A673 (cell line): ENCODE data around the gene AFAP1. TPM values are rescaled to one million over a fixed set of nuclear protein-coding genes. Genes with fewer than 3 reads are reported as not detected.

Experiments used
- BruUV-seq: library from RNA; stranded (reverse); fragments of 400-500 nt; replicated peaks from 2 replicates; lab custom pipeline; 2021; lab: Mats Ljungman, UMichigan
- CTCF ChIA-PET: fragments of 300-600 bp; sonication (Branson Sonifier 250); formaldehyde crosslinking; loops from one replicate; lab custom pipeline; 2022; ENCODE audit warnings: antibody characterized with exemption; lab: Charles Lee
- POLR2A ChIA-PET: fragments of 300-600 bp; sonication (Branson Sonifier 250); formaldehyde crosslinking; loops from one replicate; lab custom pipeline; 2022; ENCODE audit warnings: antibody characterized with exemption; ENCODE audit not compliant: low non-redundant PET; lab: Charles Lee
- DNase-seq: peaks from one replicate; pipeline ENCODE4 v3.0.0-alpha.2; 2015; ENCODE audit warnings: low spot score
- H3K27ac ChIP-seq: fragments of 200-600 bp; sonication (generic); 2 replicates; pipeline ENCODE4 v1.5.1; 2016; ENCODE audit warnings: mixed run types, low read depth, mild to moderate bottlenecking, mixed read lengths, antibody characterized with exemption, low read length; ENCODE audit not compliant: poor library complexity, severe bottlenecking
- H3K27me3 ChIP-seq: fragments of 200-600 bp; sonication (generic); replicated peaks from 2 replicates; pipeline ENCODE4 v1.6.1; 2017; ENCODE audit warnings: mixed run types, low read depth, mild to moderate bottlenecking, mixed read lengths, antibody characterized with exemption, low read length; ENCODE audit not compliant: insufficient read depth, poor library complexity
- H3K36me3 ChIP-seq: fragments of 200-600 bp; sonication (generic); 2 replicates; pipeline ENCODE4 v1.6.1; 2016; ENCODE audit warnings: mixed run types, mild to moderate bottlenecking, mixed read lengths, antibody characterized with exemption, low read length; ENCODE audit not compliant: insufficient read depth, poor library complexity, severe bottlenecking
- H3K4me1 ChIP-seq: fragments of 200-600 bp; sonication (generic); 2 replicates; pipeline ENCODE4 v1.6.1; 2017; ENCODE audit warnings: mixed run types, mild to moderate bottlenecking, mixed read lengths, antibody characterized with exemption, low read length; ENCODE audit not compliant: insufficient read depth, poor library complexity, severe bottlenecking
- H3K4me3 ChIP-seq: fragments of 200-600 bp; sonication (generic); 2 replicates; pipeline ENCODE4 v1.5.1; 2016; ENCODE audit warnings: low read depth, mixed run types, mild to moderate bottlenecking, mixed read lengths, low read length; ENCODE audit not compliant: poor library complexity, severe bottlenecking
- H3K9me3 ChIP-seq: fragments of 200-600 bp; sonication (generic); 2 replicates; pipeline ENCODE4 v1.6.1; 2016; ENCODE audit warnings: mixed run types, low read depth, mild to moderate bottlenecking, mixed read lengths, antibody characterized with exemption, low read length; ENCODE audit not compliant: poor library complexity, severe bottlenecking
- CTCF ChIP-seq: fragments of 300-800, 200-600 bp; sonication (generic); conservative IDR thresholded peaks from 2 replicates; pipeline ENCODE4 v1.5.1; 2017; ENCODE audit warnings: low read depth, mild to moderate bottlenecking, antibody characterized with exemption, low read length, moderate library complexity, mixed read lengths
- EZH2 ChIP-seq: fragments of 200-600 bp; sonication (generic); IDR thresholded peaks from 2 replicates; pipeline ENCODE4 v1.6.1; 2017; ENCODE audit warnings: borderline replicate concordance, low read depth, mild to moderate bottlenecking, mixed read lengths, antibody characterized with exemption, low read length; ENCODE audit not compliant: poor library complexity, severe bottlenecking
- intact Hi-C: fragments of 100-400 bp; cut with micrococcal nuclease; formaldehyde crosslinking; loops from one replicate; pipeline ENCODE4 v1.10.0; 2022; ENCODE audit not compliant: unreplicated experiment
- total RNA-seq: library from RNA; stranded (reverse); gene quantifications from 2 replicates; pipeline ENCODE4 v1.2.3, GENCODE V29; 2021

Gene AFAP1
- total RNA-seq, 1 experiment from 2014 or later: 42.6 TPM

- ChIA-PET CTCF (no interaction called here), POLR2A (no interaction called here)
- Histone ChIP-seq H3K4me3 (no peak overlapping the region), H3K9me3 (no peaks in the 10 kb centered on the region), H3K27me3 (no peaks in the 10 kb centered on the region), H3K4me1 (peaks cover 40% of the 10 kb centered on the region), H3K27ac (no peak overlapping the region), H3K36me3 (no peaks in the 10 kb centered on the region)
- TF ChIP-seq EZH2 (no peak), CTCF (no peak)
- DNase-seq: no peak
- intact Hi-C loops: no loop called here
- no TSS peak for BruUV-seq
Observed at GRCh38 chr4:7897811-7898210, 41.9 kb downstream of the AFAP1 start.

DNA sequence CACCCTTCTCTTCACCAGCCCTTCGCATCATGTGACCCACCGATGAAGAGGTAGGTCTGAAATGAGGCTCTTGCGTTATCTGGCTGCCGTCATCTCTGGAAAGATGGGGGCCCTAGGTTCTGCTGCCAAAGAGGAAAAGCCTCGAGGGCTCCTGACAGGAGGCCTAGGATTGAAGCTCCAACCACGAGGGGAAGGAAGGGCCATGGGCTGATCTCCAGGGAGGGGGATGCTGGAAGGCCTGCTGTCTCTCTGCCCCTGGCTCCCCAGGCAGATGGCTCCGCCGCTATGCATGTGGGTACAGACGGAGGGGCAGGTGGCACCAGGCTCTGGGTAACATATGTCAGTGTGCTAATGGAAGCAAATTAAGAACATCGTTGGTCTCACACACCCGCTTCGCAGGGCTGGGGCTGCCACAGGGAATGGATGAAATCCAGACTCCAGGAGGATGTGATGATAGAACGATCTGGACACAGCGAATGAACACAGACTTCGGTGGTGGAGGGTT lies 44.9 kb downstream of the AFAP1 start:
- no peak for DNase-seq
- Histone ChIP-seq H3K27ac (peak overlapping the region; percentile 33), H3K9me3 (peaks cover 4% of the 10 kb centered on the region), H3K27me3 (no peaks in the 10 kb centered on the region), H3K4me1 (peaks cover 36% of the 10 kb centered on the region), H3K36me3 (no peaks in the 10 kb centered on the region), H3K4me3 (no peak overlapping the region)
- ChIA-PET POLR2A (no interaction called here), CTCF (interaction anchor here (1.0 kb wide), 1 partner anchor 90 kb away, joined by 3 read pairs; no protein-coding TSS in a partner anchor)
- TF ChIP-seq CTCF (no peak), EZH2 (no peak)
- BruUV-seq: no TSS peak
- intact Hi-C loops: no loop called here

DNA sequence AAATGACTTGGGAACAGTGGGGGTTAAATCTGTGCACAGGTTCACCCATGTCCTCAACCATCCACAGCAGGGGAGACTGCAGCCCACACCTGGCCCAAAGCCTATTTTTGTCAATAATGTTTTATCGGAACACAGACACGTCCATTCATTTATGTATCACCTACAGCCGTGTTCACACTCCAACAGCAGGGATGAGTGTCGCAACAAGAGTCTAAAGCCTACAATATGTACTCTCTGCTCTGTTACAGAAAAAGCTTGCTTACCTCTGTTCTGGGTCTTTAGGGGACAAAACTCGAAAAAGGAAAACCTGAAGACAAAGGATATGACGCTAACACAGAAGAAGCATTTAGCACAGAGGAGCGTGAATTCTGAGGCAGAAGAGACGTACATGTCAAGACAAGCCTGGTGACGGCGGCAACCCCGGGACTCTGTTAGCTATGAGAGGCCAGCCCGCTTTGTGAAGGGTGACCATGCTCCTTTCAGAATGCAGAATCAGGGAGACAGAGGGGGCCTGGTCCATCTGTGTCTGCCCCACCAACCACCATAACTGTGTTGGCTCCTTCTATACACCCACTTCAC lies 45.5 kb downstream of the AFAP1 start:
- Histone ChIP-seq H3K9me3 (peaks cover 7% of the 10 kb centered on the region), H3K4me1 (peaks cover 36% of the 10 kb centered on the region), H3K27ac (peak overlapping the region; percentile 33), H3K27me3 (no peaks in the 10 kb centered on the region), H3K4me3 (no peak overlapping the region), H3K36me3 (no peaks in the 10 kb centered on the region)
- ChIA-PET CTCF (interaction anchor here (1.0 kb wide), 1 partner anchor 89 kb away, joined by 3 read pairs; no protein-coding TSS in a partner anchor), POLR2A (no interaction called here)
- TF ChIP-seq CTCF: no peak
- no peak for TF ChIP-seq EZH2
- BruUV-seq: no TSS peak
- DNase-seq: no peak
- intact Hi-C loops: no loop called here
